Panc1 (cell line): Measurements from ENCODE around the gene CALD1. TPM values are rescaled to one million over a fixed set of nuclear protein-coding genes. Genes with fewer than 3 reads are reported as not detected.

ENCODE experiments used
- ATAC-seq: fragments of 200-7000 bp; cut with Tn5 transposase; 2 replicates; pipeline ENCODE4 v1.9.1; 2020; ENCODE audit warnings: mild to moderate bottlenecking, moderate library complexity
- BruUV-seq: library from RNA; stranded (reverse); fragments of 400-500 nt; replicated peaks from 2 replicates; lab custom pipeline; 2021; lab: Mats Ljungman, UMichigan
- CTCF ChIA-PET: fragments of 300-600 bp; sonication (Branson Sonifier 250); formaldehyde crosslinking; loops from one replicate; lab custom pipeline; 2022; ENCODE audit warnings: antibody characterized with exemption; lab: Charles Lee
- POLR2A ChIA-PET: fragments of 300-600 bp; sonication (Branson Sonifier 250); formaldehyde crosslinking; loops from one replicate; lab custom pipeline; 2022; ENCODE audit warnings: antibody characterized with exemption; lab: Charles Lee
- DNase-seq: peaks from one replicate; pipeline ENCODE4 v3.0.0-alpha.2; 2010; ENCODE audit warnings: low read depth, low spot score
- H3K27ac ChIP-seq: 2 replicates; pipeline ENCODE4 v1.5.1; 2011; ENCODE audit warnings: mild to moderate bottlenecking, low read length, inconsistent platforms
- H3K27me3 ChIP-seq: fragments of 200-500 bp; sonication (Bioruptor generic); 2 replicates; pipeline ENCODE4 v1.6.0; 2014; ENCODE audit warnings: low read length, inconsistent platforms; ENCODE audit not compliant: control insufficient read depth, insufficient read depth
- H3K36me3 ChIP-seq: fragments of 200-500 bp; sonication (Bioruptor generic); 2 replicates; pipeline ENCODE4 v1.5.1; 2014; ENCODE audit warnings: inconsistent platforms, mild to moderate bottlenecking, low read length, moderate library complexity; ENCODE audit not compliant: control insufficient read depth, insufficient read depth
- H3K4me1 ChIP-seq: 2 replicates; pipeline ENCODE4 v1.5.1; 2011; ENCODE audit warnings: inconsistent platforms, mild to moderate bottlenecking, low read length, moderate library complexity; ENCODE audit not compliant: control insufficient read depth, insufficient read depth
- H3K4me3 ChIP-seq, 2 experiments: 2 replicates each; pipeline ENCODE4 v1.5.1; 2011 to 2012; ENCODE audit warnings: low read depth in 2 of 2, low read length in 2 of 2, mild to moderate bottlenecking in 2 of 2, inconsistent platforms in 1 of 2, moderate library complexity in 1 of 2
- H3K9me3 ChIP-seq: fragments of 200-500 bp; sonication (Bioruptor generic); 2 replicates; pipeline ENCODE4 v1.5.1; 2014; ENCODE audit warnings: low read depth, mild to moderate bottlenecking, inconsistent platforms, low read length, moderate library complexity; ENCODE audit not compliant: control insufficient read depth, insufficient read depth
- CTCF ChIP-seq: fragments of 450-650 bp; IDR thresholded peaks from 2 replicates; pipeline ENCODE4 v1.5.1; 2017; ENCODE audit warnings: mild to moderate bottlenecking
- POLR2AphosphoS5 ChIP-seq: IDR thresholded peaks from 2 replicates; pipeline ENCODE4 v1.6.1; 2012; ENCODE audit warnings: mild to moderate bottlenecking, low read depth, low read length, moderate library complexity
- SIN3A ChIP-seq: IDR thresholded peaks from 2 replicates; pipeline ENCODE4 v1.6.1; 2012; ENCODE audit warnings: low read depth, mild to moderate bottlenecking, low read length, moderate library complexity, borderline replicate concordance; ENCODE audit not compliant: insufficient read depth
- TCF7L2 ChIP-seq: IDR thresholded peaks from 2 replicates; pipeline ENCODE4 v1.6.1; 2011; ENCODE audit warnings: mild to moderate bottlenecking, low read depth, low read length, inconsistent platforms
- in situ Hi-C: cut with HindIII; loops from 2 replicates; pipeline ENCODE4 v1.10.0; 2016; ENCODE audit warnings: low sequenced_read_pairs, low pct_unique_long_range_greater_than_20kb
- intact Hi-C: fragments of 100-400 bp; cut with micrococcal nuclease; formaldehyde crosslinking; loops from one replicate; pipeline ENCODE4 v1.10.0; 2022; ENCODE audit not compliant: unreplicated experiment
- total RNA-seq: library from RNA; stranded (reverse); gene quantifications from one replicate; pipeline ENCODE4 v1.2.1, GENCODE V29; 2021; ENCODE audit not compliant: unreplicated experiment
- TF ChIP-seq, protein P1 (sequence below), 2 experiments: IDR thresholded peaks; 2 replicates each; pipeline ENCODE4 v1.6.1; 2011 to 2012; ENCODE audit warnings: low read depth in 2 of 2, control low read depth in 1 of 2, low read length in 1 of 2, mild to moderate bottlenecking in 1 of 2, moderate library complexity in 1 of 2; ENCODE audit not compliant: insufficient read depth in 1 of 2

The CALD1 gene
- total RNA-seq, 1 experiment from 2014 or later, result 9.2 TPM

DNA sequence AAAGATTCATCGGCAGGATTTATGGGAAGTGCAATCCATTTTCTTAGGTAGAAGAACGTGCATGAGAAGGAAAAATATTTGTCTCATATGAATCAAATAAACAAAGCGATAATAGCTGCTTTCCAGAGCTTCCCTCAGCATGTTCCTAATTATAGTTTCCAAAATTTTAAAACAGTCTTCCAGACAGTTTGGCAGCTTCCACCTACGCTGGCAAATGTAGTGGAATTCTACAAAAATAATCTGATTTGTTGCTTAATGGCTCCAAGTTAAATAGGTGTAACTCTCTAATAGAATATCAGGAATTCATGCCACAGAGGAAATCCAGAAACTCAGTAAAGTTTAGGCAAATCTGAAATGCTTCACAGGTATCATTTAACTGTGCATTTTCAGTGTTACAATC lies 183.6 kb downstream of the CALD1 start:
- TF ChIP-seq SIN3A, result no peak
- no peak for TF ChIP-seq CTCF
- TF ChIP-seq POLR2AphosphoS5, result no peak
- TF ChIP-seq TCF7L2, result no peak
- TF ChIP-seq, protein P1, sequence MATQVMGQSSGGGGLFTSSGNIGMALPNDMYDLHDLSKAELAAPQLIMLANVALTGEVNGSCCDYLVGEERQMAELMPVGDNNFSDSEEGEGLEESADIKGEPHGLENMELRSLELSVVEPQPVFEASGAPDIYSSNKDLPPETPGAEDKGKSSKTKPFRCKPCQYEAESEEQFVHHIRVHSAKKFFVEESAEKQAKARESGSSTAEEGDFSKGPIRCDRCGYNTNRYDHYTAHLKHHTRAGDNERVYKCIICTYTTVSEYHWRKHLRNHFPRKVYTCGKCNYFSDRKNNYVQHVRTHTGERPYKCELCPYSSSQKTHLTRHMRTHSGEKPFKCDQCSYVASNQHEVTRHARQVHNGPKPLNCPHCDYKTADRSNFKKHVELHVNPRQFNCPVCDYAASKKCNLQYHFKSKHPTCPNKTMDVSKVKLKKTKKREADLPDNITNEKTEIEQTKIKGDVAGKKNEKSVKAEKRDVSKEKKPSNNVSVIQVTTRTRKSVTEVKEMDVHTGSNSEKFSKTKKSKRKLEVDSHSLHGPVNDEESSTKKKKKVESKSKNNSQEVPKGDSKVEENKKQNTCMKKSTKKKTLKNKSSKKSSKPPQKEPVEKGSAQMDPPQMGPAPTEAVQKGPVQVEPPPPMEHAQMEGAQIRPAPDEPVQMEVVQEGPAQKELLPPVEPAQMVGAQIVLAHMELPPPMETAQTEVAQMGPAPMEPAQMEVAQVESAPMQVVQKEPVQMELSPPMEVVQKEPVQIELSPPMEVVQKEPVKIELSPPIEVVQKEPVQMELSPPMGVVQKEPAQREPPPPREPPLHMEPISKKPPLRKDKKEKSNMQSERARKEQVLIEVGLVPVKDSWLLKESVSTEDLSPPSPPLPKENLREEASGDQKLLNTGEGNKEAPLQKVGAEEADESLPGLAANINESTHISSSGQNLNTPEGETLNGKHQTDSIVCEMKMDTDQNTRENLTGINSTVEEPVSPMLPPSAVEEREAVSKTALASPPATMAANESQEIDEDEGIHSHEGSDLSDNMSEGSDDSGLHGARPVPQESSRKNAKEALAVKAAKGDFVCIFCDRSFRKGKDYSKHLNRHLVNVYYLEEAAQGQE (IDR thresholded peaks at IDR 0.05; ENCODE audit: insufficient read depth in 1 of 2, low read depth in 2 of 2, low read length in 1 of 2), result no peak
- POLR2A ChIA-PET, result no interaction called here
- intact Hi-C loops, result no loop called here

DNA sequence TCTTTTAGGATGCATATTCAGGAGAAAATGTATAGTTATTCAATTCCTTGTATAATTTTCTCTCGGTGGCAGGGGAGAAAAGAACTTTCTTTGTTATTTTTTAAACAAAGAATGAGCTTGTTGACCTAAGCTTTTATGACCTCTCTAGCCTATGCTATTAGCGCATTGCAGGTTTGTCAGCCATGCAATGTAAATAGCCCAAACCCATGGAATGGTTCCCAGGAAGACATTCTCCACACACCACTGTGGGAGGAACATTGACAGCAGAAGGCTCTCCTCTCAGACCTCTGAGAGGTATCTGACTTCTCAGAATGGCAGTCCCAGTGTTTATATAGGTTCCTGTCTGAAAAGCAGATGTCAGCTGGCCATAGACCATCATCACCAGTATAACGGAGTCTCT lies 187.3 kb downstream of the CALD1 start:
- TF ChIP-seq POLR2AphosphoS5, result no peak
- Histone ChIP-seq H3K27me3 (no peaks in the 10 kb centered on the region; the same call in 1 of the 2 replicates), H3K4me1 (no peaks in the 10 kb centered on the region), H3K27ac (no peak overlapping the region), H3K9me3 (no peaks in the 10 kb centered on the region), H3K4me3 (no peak overlapping the region), H3K36me3 (no peaks in the 10 kb centered on the region; the same call in 1 of the 2 replicates)
- ChIA-PET CTCF (no interaction called here), POLR2A (no interaction called here)
- in situ Hi-C loops, result no loop called here
- ATAC-seq (peak; percentile 60; the same call in 1 of the 2 replicates), DNase-seq (no peak)
- BruUV-seq, result no TSS peak
- intact Hi-C loops, result no loop called here

More for the DNA sequence above, 183.6 kb downstream of the CALD1 start:
- no peaks in the 10 kb centered on the region for H3K36me3 ChIP-seq
- no peaks in the 10 kb centered on the region for H3K9me3 ChIP-seq
- no peak overlapping the region for H3K4me3 ChIP-seq
- no peak overlapping the region for H3K27ac ChIP-seq
- in situ Hi-C loops, result no loop called here
- no peaks in the 10 kb centered on the region for H3K4me1 ChIP-seq
- ATAC-seq, result no peak
- no peak for DNase-seq
- CTCF ChIA-PET, result no interaction called here
- H3K27me3 ChIP-seq, result no peaks in the 10 kb centered on the region
- BruUV-seq, result no TSS peak

GRCh38 chr7:134968110-134968509 lies 188.7 kb downstream of the CALD1 start:
- no peaks in the 10 kb centered on the region; the same call in 1 of the 2 replicates for H3K36me3 ChIP-seq

More at GRCh38 chr7:134968110-134968509, 188.7 kb downstream of the CALD1 start:
- no peak for DNase-seq
- no peak for ATAC-seq
- no TSS peak for BruUV-seq
- Histone ChIP-seq H3K27me3 (no peaks in the 10 kb centered on the region; the same call in 1 of the 2 replicates), H3K4me1 (no peaks in the 10 kb centered on the region), H3K27ac (no peak overlapping the region), H3K4me3 (no peak overlapping the region), H3K9me3 (no peaks in the 10 kb centered on the region)
- TF ChIP-seq TCF7L2 (no peak), POLR2AphosphoS5 (no peak), CTCF (no peak), SIN3A (no peak)
- TF ChIP-seq, protein P1 (IDR thresholded peaks at IDR 0.05; ENCODE audit: insufficient read depth in 1 of 2, low read depth in 2 of 2, low read length in 1 of 2), result no peak
- ChIA-PET CTCF (no interaction called here), POLR2A (no interaction called here)
- in situ Hi-C loops, result no loop called here
- intact Hi-C loops, result no loop called here
